Psoas muscle (tissue), 8 donors: ENCODE data around the gene CFL1. TPM values are rescaled to one million over a fixed set of nuclear protein-coding genes. Genes with fewer than 3 reads are reported as not detected.
"Not testable (repeated sequence)": the region's sequence is repeated elsewhere in the genome, so short reads cannot be mapped to it uniquely, and the experiment has no call there.

Source experiments
- ATAC-seq, 4 donors: fragments of 200-7000 bp; cut with Tn5 transposase; one replicate each; pipeline ENCODE4 v1.9.1; 2020; ENCODE audit warnings: moderate library complexity in 3 of 4, mild to moderate bottlenecking in 2 of 4
- DNase-seq, 2 donors: peaks; one replicate each; pipeline ENCODE4 v3.0.0-alpha.2; 2020
- H3K27ac ChIP-seq: fragments of 200-600 bp; one replicate; pipeline ENCODE4 v1.8.0; 2022
- H3K27me3 ChIP-seq, 3 donors: fragments of 200-600 bp in 1 of 3; one replicate each; pipeline versions ENCODE4 v1.6.1 to v1.8.0; 2013 to 2022; ENCODE audit warnings: low read length in 2 of 3, mild to moderate bottlenecking in 2 of 3, moderate library complexity in 1 of 3; ENCODE audit not compliant: insufficient read depth in 3 of 3
- H3K36me3 ChIP-seq, 2 donors: fragments of 200-600 bp in 1 of 2; one replicate each; pipeline versions ENCODE4 v1.6.1 to v1.8.0; 2013 to 2022; ENCODE audit warnings: low read depth in 1 of 2, mild to moderate bottlenecking in 1 of 2, moderate library complexity in 1 of 2; ENCODE audit not compliant: insufficient read depth in 1 of 2
- H3K4me1 ChIP-seq: fragments of 200-600 bp; one replicate; pipeline ENCODE4 v1.8.0; 2022
- H3K4me3 ChIP-seq: fragments of 200-600 bp; one replicate; pipeline ENCODE4 v1.8.0; 2022; ENCODE audit warnings: mild to moderate bottlenecking
- H3K9me3 ChIP-seq: fragments of 200-600 bp; one replicate; pipeline ENCODE4 v1.8.0; 2022
- WGBS, 3 donors: extraction: QIAGEN DNeasy Blood & Tissue Kit; methylation state at CpG; one replicate each; pipeline versions ENCODE4 v1.1.6 to v1.1.7; 2013; 5-methylcytosine and 5-hydroxymethylcytosine counted together
- intact Hi-C, 2 donors: fragments of 100-400 bp; cut with DNase I; formaldehyde crosslinking; loops; one replicate each; pipeline versions ENCODE4 v1.11.0 to v1.14.2; 2022
- polyA plus RNA-seq, 3 donors: library from polyadenylated mRNA; stranded (reverse); fragments of 200-250 nt; gene quantifications; one replicate each; pipeline ENCODE4 v1.2.3, GENCODE V29; 2013
- total RNA-seq, 4 donors: library from RNA; stranded (reverse); fragmentation: NEBNext Ultra II Directional in 2 of 4; extraction: Animal tissue kit (Norgen Biotek cat#: 25700) in 2 of 4; gene quantifications; one replicate each; pipeline versions ENCODE4 v1.2.1 to v1.2.4, GENCODE V29; 2021 to 2023
- TF ChIP-seq, protein P1 (sequence below): fragments of 200-600 bp; IDR thresholded peaks from one replicate; pipeline ENCODE4 v1.8.0; 2022; ENCODE audit warnings: antibody characterized with exemption
- donor health status: healthy with polysubstance abuse.
- donor health status: DM: no; HTN: no; CAD: no; lungs with moderate emphysema.
- donor health status: Bipolar disorder and iron deficiency.
- donor health status: healthy.
- donor health status: DM: yes; HTN: yes; CAD: no.
- donor health status: DM: no; HTN: no; CAD: no.
- donor health status: DM: no; HTN: no; CAD: no.
- donor health status: DM: yes; HTN: yes; CAD: no.

CFL1 gene
- total and polyA plus RNA-seq, 7 donors = 175 to 843 (median 225) TPM

GRCh38 chr11:65843811-65844210 is 14.2 kb downstream of the CFL1 start:
- intact Hi-C loops = no loop called here
- ATAC-seq (no peak), DNase-seq (no peak)
- H3K9me3 ChIP-seq = no peaks in the 10 kb centered on the region
- no peaks in the 10 kb centered on the region for H3K4me1 ChIP-seq
- H3K27me3 ChIP-seq = no peaks in the 10 kb centered on the region
- H3K27ac ChIP-seq = no peak overlapping the region
- no peak overlapping the region for H3K4me3 ChIP-seq
- 94 to 97% (median 96%) methylated on average over 3 of the region's 3 CpGs for WGBS, 3 donors
- H3K36me3 ChIP-seq = no peaks in the 10 kb centered on the region
- TF ChIP-seq, protein P1, sequence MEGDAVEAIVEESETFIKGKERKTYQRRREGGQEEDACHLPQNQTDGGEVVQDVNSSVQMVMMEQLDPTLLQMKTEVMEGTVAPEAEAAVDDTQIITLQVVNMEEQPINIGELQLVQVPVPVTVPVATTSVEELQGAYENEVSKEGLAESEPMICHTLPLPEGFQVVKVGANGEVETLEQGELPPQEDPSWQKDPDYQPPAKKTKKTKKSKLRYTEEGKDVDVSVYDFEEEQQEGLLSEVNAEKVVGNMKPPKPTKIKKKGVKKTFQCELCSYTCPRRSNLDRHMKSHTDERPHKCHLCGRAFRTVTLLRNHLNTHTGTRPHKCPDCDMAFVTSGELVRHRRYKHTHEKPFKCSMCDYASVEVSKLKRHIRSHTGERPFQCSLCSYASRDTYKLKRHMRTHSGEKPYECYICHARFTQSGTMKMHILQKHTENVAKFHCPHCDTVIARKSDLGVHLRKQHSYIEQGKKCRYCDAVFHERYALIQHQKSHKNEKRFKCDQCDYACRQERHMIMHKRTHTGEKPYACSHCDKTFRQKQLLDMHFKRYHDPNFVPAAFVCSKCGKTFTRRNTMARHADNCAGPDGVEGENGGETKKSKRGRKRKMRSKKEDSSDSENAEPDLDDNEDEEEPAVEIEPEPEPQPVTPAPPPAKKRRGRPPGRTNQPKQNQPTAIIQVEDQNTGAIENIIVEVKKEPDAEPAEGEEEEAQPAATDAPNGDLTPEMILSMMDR = no peak

- no peaks in the 10 kb centered on the region for H3K36me3 ChIP-seq
- ATAC-seq (no peak), DNase-seq (no peak)
- no peak overlapping the region for H3K27ac ChIP-seq
- no peaks in the 10 kb centered on the region for H3K9me3 ChIP-seq
- no peaks in the 10 kb centered on the region for H3K4me1 ChIP-seq
- intact Hi-C loops = no loop called here
- H3K4me3 ChIP-seq = no peak overlapping the region
- no peaks in the 10 kb centered on the region for H3K27me3 ChIP-seq
- TF ChIP-seq, protein P1 = no peak
- WGBS, 3 donors = 92 to 96% (median 94%) methylated on average over 4 of the region's 4 CpGs
Measured at GRCh38 chr11:65842144-65842543, 15.8 kb downstream of the CFL1 start.

DNA sequence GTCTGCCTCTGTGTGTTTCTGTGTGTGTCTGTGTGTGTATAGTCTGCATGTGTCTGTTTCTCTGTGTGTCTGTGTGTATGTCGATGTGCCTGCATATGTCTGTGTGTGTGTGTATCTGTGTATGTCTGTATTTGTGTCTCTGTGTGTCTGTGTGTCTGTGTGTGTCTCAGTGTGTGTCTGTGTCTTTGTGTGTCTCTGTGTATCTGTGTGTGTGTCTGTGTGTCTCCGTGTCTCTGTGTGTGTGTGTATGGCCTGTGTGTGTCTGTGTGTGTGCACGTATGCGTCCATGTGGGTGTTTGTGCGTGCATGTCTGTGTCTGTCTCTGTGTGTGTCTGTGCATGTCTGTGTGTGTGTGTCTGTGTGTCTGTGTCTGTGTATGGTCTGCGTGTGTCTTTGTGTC is 23.8 kb downstream of the CFL1 start:
- no peak for ATAC-seq
- H3K9me3 ChIP-seq = no peaks in the 10 kb centered on the region
- WGBS, 3 donors = 21 to 60% (median 22%) methylated on average over 6 of the region's 6 CpGs

DNA sequence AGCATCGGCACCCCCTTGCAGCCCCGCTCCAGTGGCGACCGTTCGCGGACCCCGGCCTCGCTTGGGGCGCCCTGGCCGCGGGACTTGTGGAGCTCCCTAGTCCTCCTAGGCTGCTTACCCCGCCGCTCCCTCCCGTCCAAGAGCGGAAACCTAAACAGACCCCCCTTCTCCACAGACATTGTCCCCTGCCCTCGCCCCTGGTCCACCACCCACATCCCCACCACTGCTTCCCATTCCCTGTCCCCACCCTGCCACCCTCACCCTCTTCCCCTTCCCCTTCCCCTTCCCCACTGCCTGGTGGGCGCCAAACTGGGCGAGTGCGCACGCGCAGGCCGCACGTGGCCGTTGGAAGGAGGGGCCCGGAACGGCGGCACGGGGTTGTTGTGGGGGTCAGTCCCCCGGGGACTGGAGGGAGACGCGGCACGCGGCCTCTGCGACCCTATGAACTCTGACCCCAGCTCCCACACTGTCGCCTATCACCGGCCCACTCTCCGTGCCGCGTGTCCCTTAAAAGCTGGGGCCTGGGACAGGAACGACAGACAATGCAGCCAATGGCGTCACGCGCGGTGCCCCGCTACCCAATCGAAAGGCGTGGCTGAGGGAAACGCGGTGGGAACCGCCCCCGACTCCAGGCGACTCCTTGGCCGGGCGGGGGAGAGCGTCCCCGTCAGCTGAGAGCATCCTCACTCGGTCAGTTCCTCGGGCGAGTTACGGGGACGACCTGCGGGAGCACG is 24.5 kb downstream of the CFL1 start, which contains the start of gene SNX32:
SNX32 (plus strand) TSS at position 667 of the 734 bp plus-strand sequence. CDS start 103 bp downstream, outside the sequence.
- DNase-seq = peak; percentile 97
- Histone ChIP-seq H3K36me3 (no peaks in the 10 kb centered on the region), H3K4me3 (peak within 1 kb of the TSS; percentile 73), H3K27ac (no peak within 1 kb of the TSS), H3K4me1 (peaks cover 5% of the 10 kb centered on the region), H3K9me3 (no peaks in the 10 kb centered on the region), H3K27me3 (peaks cover 0 to 8% (median 0%) of the 10 kb centered on the region in 3 donors)
- peak; percentile 99 to 100 (median 100) for ATAC-seq
- WGBS, 3 donors = 0% methylated on average over 57 to 63 of the region's 63 CpGs
- TF ChIP-seq, protein P1 = no peak
- intact Hi-C loops = no loop called here

More for the DNA sequence above, 23.8 kb downstream of the CFL1 start:
- Histone ChIP-seq H3K4me3 (peak overlapping the region; percentile 73), H3K36me3 (no peaks in the 10 kb centered on the region), H3K27ac (no peak overlapping the region), H3K4me1 (peaks cover 5% of the 10 kb centered on the region), H3K27me3 (peaks cover 0 to 3% (median 0%) of the 10 kb centered on the region in 3 donors)
- TF ChIP-seq, protein P1 = no peak
- intact Hi-C loops = no loop called here
- DNase-seq = no peak

DNA sequence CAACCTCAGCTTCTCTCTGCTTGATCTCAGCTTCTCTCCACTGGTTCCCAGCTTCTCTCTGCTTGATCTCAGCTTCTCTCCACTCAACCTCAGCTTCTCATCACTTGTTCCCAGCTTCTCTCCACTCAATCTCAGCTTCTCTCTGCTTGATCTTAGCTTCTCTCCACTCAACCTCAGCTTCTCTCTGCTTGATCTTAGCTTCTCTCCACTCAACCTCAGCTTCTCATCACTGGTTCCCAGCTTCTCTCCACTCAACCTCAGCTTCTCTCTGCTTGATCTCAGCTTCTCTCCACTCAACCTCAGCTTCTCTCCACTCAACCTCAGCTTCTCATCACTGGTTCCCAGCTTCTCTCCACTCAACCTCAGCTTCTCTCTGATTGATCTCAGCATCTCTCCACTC is 25.7 kb downstream of the CFL1 start:
- ATAC-seq, H3K4me3 ChIP-seq, DNase-seq, H3K36me3 ChIP-seq, H3K27ac ChIP-seq, H3K4me1 ChIP-seq, H3K9me3 ChIP-seq, H3K27me3 ChIP-seq, intact Hi-C loops: not testable (repeated sequence)
